SK-N-SH treated with all-trans-retinoic acid at 6 μM for 48 hours (cell line): Measurements from ENCODE around the gene FFAR3.

Experiments
- ATAC-seq: fragments of 200-7000 bp; cut with Tn5 transposase; 3 replicates; pipeline ENCODE4 v1.9.1; 2020; ENCODE audit warnings: mild to moderate bottlenecking, moderate library complexity
- ARNTL ChIP-seq: fragments of 450-650 bp; formaldehyde crosslinking; IDR thresholded peaks from 2 replicates; pipeline ENCODE4 v1.5.0; 2020; ENCODE audit warnings: low read depth, mild to moderate bottlenecking, moderate library complexity, borderline replicate concordance
- BACH2 ChIP-seq: fragments of 250-450 bp; sonication (Bioruptor Pico); IDR thresholded peaks from 2 replicates; pipeline ENCODE4 v1.9.0; 2021; ENCODE audit warnings: mild to moderate bottlenecking, borderline replicate concordance
- CSDC2 ChIP-seq: fragments of 250-450 bp; sonication (Bioruptor Pico); IDR thresholded peaks from 2 replicates; pipeline ENCODE4 v1.5.0; 2020; ENCODE audit warnings: mild to moderate bottlenecking, moderate library complexity
- CSRNP3 ChIP-seq: fragments of 250-450 bp; sonication (Bioruptor Pico); IDR thresholded peaks from 2 replicates; pipeline ENCODE4 v1.5.1; 2021; ENCODE audit warnings: mild to moderate bottlenecking, moderate library complexity
- ESRRG ChIP-seq: fragments of 250-450 bp; sonication (Bioruptor Pico); IDR thresholded peaks from 2 replicates; pipeline ENCODE4 v1.6.1; 2021; ENCODE audit warnings: mild to moderate bottlenecking
- GLIS3 ChIP-seq: fragments of 250-450 bp; sonication (Bioruptor Pico); IDR thresholded peaks from 2 replicates; pipeline ENCODE4 v1.5.0; 2020; ENCODE audit warnings: mild to moderate bottlenecking, moderate library complexity
- ISL1 ChIP-seq: fragments of 250-450 bp; sonication (Bioruptor Pico); IDR thresholded peaks from 2 replicates; pipeline ENCODE4 v2.1.2; 2022; ENCODE audit warnings: mild to moderate bottlenecking, moderate library complexity
- OSR1 ChIP-seq: fragments of 250-450 bp; sonication (Bioruptor Pico); IDR thresholded peaks from 2 replicates; pipeline ENCODE4 v1.8.0; 2022; ENCODE audit warnings: moderate library complexity, mild to moderate bottlenecking, inconsistent platforms
- POU6F1 ChIP-seq: fragments of 250-450 bp; sonication (Bioruptor Pico); IDR thresholded peaks from 2 replicates; pipeline ENCODE4 v1.8.0; 2021; ENCODE audit warnings: low read depth, mild to moderate bottlenecking, moderate library complexity, borderline replicate concordance
- PPARA ChIP-seq: fragments of 250-450 bp; sonication (Bioruptor Pico); IDR thresholded peaks from 2 replicates; pipeline ENCODE4 v1.5.0; 2020; ENCODE audit warnings: mild to moderate bottlenecking, borderline replicate concordance
- RARB ChIP-seq: fragments of 250-450 bp; sonication (Bioruptor Pico); IDR thresholded peaks from 2 replicates; pipeline ENCODE4 v1.8.0; 2021; ENCODE audit warnings: mild to moderate bottlenecking, moderate library complexity
- SNAI2 ChIP-seq: fragments of 250-450 bp; sonication (Bioruptor Pico); IDR thresholded peaks from 2 replicates; pipeline ENCODE4 v1.5.0; 2020; ENCODE audit warnings: mild to moderate bottlenecking, moderate library complexity
- TCF4 ChIP-seq: fragments of 250-450 bp; sonication (Bioruptor Pico); IDR thresholded peaks from 2 replicates; pipeline ENCODE4 v1.8.0; 2021; ENCODE audit warnings: mild to moderate bottlenecking, moderate library complexity, borderline replicate concordance
- TOX ChIP-seq: fragments of 250-450 bp; sonication (Bioruptor Pico); IDR thresholded peaks from 2 replicates; pipeline ENCODE4 v1.8.0; 2021; ENCODE audit warnings: mild to moderate bottlenecking, moderate library complexity, borderline replicate concordance
- TSHZ2 ChIP-seq: fragments of 250-450 bp; sonication (Bioruptor Pico); IDR thresholded peaks from 2 replicates; pipeline ENCODE4 v1.5.0; 2020; ENCODE audit warnings: mild to moderate bottlenecking, moderate library complexity
- ZC3H10 ChIP-seq: fragments of 250-450 bp; sonication (Bioruptor Pico); IDR thresholded peaks from 2 replicates; pipeline ENCODE4 v1.5.1; 2021; ENCODE audit warnings: mild to moderate bottlenecking, moderate library complexity
- ZFP30 ChIP-seq: fragments of 450-650 bp; formaldehyde crosslinking; IDR thresholded peaks from 2 replicates; pipeline ENCODE4 v1.5.0; 2022; ENCODE audit warnings: mild to moderate bottlenecking, moderate library complexity
- ZNF565 ChIP-seq: fragments of 450-650 bp; formaldehyde crosslinking; conservative IDR thresholded peaks from 2 replicates; pipeline ENCODE4 v1.5.0; 2020; ENCODE audit warnings: low read depth, mild to moderate bottlenecking, moderate library complexity
- ZNF70 ChIP-seq: fragments of 450-650 bp; formaldehyde crosslinking; IDR thresholded peaks from 2 replicates; pipeline ENCODE4 v1.5.0; 2020; ENCODE audit warnings: mild to moderate bottlenecking, moderate library complexity
- ZNF8 ChIP-seq: fragments of 450-650 bp; formaldehyde crosslinking; IDR thresholded peaks from 2 replicates; pipeline ENCODE4 v1.5.0; 2020; ENCODE audit warnings: mild to moderate bottlenecking, moderate library complexity
- TF ChIP-seq, protein P1 (sequence below): fragments of 250-450 bp; sonication (Bioruptor Pico); IDR thresholded peaks from 2 replicates; pipeline ENCODE4 v1.8.0; 2020; ENCODE audit warnings: mild to moderate bottlenecking, moderate library complexity, borderline replicate concordance
- TF ChIP-seq, protein P2 (sequence below): fragments of 250-450 bp; sonication (Bioruptor Pico); IDR thresholded peaks from 2 replicates; pipeline ENCODE4 v1.5.1; 2020; ENCODE audit warnings: low read depth, mild to moderate bottlenecking, moderate library complexity

The FFAR3 gene

GRCh38 chr19:35381318-35381717 is 23.1 kb downstream of the FFAR3 start:
- no peak for ATAC-seq
- TF ChIP-seq ISL1 (no peak), ZFP30 (no peak), OSR1 (CRISPR knock-in tag) (no peak), ZNF565 (no peak), ZC3H10 (CRISPR knock-in tag) (no peak), PPARA (CRISPR knock-in tag) (no peak), ZNF8 (CRISPR knock-in tag) (no peak), TSHZ2 (CRISPR knock-in tag) (no peak), ZNF70 (CRISPR knock-in tag) (no peak), POU6F1 (CRISPR knock-in tag) (no peak), CSDC2 (CRISPR knock-in tag) (no peak), TOX (CRISPR knock-in tag) (no peak), GLIS3 (CRISPR knock-in tag) (no peak), SNAI2 (CRISPR knock-in tag) (no peak), TCF4 (CRISPR knock-in tag) (no peak), ESRRG (no peak)
- TF ChIP-seq, protein P1, sequence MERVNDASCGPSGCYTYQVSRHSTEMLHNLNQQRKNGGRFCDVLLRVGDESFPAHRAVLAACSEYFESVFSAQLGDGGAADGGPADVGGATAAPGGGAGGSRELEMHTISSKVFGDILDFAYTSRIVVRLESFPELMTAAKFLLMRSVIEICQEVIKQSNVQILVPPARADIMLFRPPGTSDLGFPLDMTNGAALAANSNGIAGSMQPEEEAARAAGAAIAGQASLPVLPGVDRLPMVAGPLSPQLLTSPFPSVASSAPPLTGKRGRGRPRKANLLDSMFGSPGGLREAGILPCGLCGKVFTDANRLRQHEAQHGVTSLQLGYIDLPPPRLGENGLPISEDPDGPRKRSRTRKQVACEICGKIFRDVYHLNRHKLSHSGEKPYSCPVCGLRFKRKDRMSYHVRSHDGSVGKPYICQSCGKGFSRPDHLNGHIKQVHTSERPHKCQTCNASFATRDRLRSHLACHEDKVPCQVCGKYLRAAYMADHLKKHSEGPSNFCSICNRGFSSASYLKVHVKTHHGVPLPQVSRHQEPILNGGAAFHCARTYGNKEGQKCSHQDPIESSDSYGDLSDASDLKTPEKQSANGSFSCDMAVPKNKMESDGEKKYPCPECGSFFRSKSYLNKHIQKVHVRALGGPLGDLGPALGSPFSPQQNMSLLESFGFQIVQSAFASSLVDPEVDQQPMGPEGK (CRISPR knock-in tag) = no peak
- TF ChIP-seq, protein P2, sequence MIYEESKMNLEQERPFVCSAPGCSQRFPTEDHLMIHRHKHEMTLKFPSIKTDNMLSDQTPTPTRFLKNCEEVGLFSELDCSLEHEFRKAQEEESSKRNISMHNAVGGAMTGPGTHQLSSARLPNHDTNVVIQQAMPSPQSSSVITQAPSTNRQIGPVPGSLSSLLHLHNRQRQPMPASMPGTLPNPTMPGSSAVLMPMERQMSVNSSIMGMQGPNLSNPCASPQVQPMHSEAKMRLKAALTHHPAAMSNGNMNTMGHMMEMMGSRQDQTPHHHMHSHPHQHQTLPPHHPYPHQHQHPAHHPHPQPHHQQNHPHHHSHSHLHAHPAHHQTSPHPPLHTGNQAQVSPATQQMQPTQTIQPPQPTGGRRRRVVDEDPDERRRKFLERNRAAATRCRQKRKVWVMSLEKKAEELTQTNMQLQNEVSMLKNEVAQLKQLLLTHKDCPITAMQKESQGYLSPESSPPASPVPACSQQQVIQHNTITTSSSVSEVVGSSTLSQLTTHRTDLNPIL (CRISPR knock-in tag) = no peak

- ATAC-seq = no peak
- TF ChIP-seq RARB (CRISPR knock-in tag) (no peak), ISL1 (no peak), BACH2 (no peak), CSRNP3 (no peak), PPARA (CRISPR knock-in tag) (no peak), ZNF8 (CRISPR knock-in tag) (no peak), ZNF70 (CRISPR knock-in tag) (no peak), CSDC2 (CRISPR knock-in tag) (no peak), ZNF565 (no peak)
- TF ChIP-seq, protein P2 (CRISPR knock-in tag) = no peak
Observed at GRCh38 chr19:35381926-35382325, 23.7 kb downstream of the FFAR3 start.

DNA sequence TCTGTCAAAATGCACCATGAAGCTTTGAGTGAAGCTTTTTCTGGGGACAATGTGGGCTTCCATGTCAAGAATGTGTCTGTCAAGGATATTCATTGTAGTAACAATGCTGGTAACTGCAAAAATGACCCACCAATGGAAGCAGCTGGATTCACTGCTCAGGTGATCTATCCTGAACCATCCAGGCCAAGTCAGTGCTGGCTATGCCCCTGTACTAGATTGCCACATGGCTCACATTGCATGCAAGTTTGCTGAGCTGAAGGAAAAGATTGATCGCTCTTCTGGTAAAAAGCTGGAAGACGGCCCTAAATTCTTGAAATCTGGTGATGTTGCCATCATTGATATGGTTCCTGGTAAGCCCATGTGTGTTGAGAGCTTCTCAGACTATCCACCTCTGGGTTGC is 25.3 kb downstream of the FFAR3 start:
- no peak for ATAC-seq
- no peak for TF ChIP-seq ESRRG
- no peak for TF ChIP-seq CSRNP3
- TF ChIP-seq, protein P2 (CRISPR knock-in tag) = no peak
- no peak for TF ChIP-seq GLIS3 (CRISPR knock-in tag)
- TF ChIP-seq ZFP30 = no peak
- no peak for TF ChIP-seq PPARA (CRISPR knock-in tag)
- TF ChIP-seq TCF4 (CRISPR knock-in tag) = no peak
- TF ChIP-seq ARNTL (CRISPR knock-in tag) = no peak
- TF ChIP-seq OSR1 (CRISPR knock-in tag) = no peak
- no peak for TF ChIP-seq ZNF70 (CRISPR knock-in tag)
- no peak for TF ChIP-seq TOX (CRISPR knock-in tag)
